HG03432 (cell line): ENCODE results near the gene PLCB1.
"Not testable (repeated sequence)": the region's sequence is repeated elsewhere in the genome, so short reads cannot be mapped to it uniquely, and the experiment has no call there.

Experiments used
- ATAC-seq: cut with Tn5 transposase; IDR thresholded peaks from one replicate; pipeline ENCODE4 v1.9.1; 2021; ENCODE audit warnings: mild to moderate bottlenecking, moderate library complexity; ENCODE audit not compliant: unreplicated experiment

Gene PLCB1

DNA sequence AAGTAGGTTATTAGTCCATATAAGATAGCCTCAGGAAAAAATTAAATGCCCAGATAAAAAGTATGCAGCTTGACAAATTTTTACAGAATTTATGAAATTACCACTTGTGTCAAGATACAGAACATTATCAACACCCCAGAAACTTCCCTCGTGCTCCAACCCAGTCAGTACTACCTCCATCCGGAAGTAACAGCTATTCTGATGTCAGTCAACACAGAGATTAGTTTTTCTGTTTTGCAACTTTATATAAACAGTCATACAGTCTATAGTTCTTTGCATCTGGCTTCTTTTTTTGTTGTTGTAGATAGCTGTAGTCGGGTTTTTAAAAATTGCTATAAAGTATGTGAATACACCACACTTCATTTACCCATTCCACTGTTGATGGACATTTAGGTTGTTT is 721.1 kb downstream of the PLCB1 start:
- not testable (repeated sequence) for ATAC-seq

DNA sequence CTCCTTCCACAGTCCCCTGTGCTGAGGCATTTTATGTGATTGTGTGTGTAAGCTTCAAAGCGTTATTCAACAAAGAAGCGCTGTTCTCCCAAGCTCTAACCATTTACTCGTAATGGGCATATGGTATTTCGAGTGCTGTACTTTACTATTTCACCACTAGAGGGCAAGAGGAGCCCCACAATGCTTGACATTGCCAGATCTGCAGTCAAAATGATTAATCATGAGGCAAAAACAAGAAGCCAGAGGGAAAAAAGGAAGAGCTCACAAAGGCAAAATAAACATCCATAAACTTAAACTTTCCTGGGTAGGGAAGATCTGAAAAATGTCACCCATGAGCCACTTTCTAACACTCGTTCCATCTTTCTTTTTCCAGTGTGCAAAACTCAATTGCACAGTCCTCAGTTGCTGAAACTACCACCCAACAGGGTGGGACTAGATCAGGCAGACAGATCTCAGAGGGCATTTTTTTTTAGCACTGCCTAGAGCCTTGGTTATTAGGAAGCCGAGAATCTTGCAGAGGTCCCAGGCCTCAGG is 721.8 kb downstream of the PLCB1 start:
- peak; percentile 96 for ATAC-seq

DNA sequence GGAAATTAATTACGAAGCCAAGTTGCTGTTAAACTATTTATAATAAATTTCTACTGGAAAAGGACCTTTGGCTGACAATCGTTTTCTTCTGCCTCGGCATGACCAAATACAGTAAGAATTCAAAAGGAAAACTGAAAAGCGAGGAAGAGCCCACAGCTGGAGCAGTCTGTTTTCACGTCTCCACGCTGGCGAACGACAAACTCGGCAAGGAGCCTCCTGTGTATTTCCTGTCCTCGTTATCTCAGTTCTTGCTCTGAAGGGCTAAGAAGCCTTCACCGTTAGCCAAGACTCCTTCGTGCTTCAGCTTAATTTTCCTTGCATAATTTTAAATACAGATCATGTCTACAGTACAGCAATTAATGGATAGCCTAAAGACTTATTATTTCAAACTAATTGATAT is 722.5 kb downstream of the PLCB1 start:
- ATAC-seq: no peak

DNA sequence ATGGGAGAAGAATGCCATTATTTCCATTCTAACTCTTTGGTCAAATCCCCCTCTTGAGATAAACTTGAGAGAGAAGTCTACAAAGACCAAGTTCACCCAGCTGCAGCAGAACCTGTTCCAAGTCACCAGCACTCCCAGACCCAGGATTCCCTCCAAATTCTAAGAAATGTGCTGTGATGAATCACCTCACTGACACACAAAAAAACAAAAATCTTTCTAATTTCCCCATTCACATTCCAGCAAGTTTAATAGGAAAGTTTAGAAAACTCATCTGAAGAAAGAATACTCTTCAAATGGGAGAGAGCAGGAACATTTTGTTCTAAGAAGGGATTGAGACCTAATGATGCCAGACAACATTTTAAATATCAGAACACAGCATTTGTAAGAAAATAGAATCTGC is 723.2 kb downstream of the PLCB1 start:
- ATAC-seq: no peak

DNA sequence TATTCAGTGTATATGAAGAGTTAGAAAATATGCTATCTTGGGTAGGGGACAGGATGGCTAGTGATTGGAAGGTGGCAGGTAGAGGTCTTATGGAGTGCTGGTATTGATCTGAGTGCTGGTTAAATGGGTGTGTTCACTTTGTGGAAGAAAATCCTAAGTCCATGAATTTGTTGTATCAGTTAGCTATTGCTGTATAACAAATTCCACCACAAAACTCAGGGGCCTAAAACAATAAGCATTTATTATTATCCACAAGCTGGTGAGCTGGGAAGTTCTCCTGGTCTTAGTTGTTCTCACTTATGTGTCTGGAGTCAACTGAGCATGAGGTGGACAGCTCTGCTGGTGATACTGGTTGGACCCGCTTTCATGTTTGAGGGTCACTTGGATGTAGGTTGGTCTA is 724.6 kb downstream of the PLCB1 start:
- ATAC-seq: no peak

DNA sequence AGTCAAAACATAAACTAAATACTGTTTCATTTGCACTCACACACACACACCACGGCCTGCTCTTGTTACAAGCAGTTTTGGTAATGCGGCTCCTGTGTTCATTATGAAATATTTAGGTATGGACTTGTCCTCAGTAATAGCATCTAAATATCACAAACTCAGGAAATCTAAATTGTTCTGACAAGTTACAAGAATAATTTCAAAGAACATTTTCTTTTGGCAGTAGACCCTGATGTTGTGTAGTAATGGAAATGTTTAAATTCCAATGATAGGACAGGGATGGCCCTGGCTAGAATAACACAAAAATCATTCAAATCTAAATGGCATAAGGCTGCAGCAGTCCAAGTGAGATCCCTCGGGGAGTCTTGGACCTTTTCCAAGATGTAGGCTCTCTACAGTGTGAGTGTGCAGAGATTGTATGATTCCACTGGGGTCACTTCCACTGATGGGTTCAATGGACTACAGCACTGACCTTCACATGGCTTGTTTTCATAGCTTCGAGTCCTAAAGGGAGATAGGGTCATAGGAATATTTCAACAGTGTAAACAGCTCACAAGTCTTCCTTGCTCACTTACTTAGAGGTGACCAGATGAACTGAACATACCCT is 726.2 kb downstream of the PLCB1 start:
- ATAC-seq: no peak

DNA sequence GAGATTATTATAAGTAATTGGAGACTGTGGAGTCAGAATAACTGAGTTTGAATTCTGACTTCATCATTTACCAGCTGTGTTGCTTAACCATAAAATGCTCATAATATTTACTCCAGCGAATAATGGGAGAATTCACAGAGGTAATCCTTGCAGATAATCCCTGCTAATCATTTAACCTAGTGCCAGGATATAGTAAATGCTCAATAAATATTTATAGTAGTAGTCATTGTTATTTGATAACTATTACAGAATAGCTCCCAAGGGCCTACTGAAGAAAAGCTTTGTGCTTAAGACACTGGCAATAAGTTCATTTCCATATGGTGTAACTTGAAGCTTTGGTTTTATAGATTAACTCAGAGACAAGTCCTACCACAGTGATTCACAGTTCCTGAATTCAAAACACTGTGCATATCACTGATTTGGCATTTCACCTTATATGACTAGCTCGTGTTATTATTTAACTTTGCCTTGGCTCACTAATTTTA is 728.0 kb downstream of the PLCB1 start:
- peak; percentile 78 for ATAC-seq

DNA sequence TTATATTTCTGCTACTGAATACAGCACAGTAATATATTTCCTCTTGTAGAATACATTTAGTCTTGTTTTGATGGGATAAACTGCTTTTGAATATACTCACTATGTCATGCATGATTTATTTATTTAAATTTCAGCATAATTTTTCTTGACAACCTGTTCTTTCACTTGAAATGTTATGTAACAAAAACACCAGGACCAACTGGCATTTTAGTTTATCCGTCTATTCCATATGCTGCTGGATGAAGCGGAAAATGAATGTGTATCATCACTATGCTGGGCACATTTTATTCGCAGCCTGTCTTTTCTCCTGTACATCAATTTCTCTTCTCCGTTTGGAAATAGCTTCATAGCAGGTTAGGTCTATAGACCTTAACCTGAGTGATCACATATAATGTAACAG is 730.0 kb downstream of the PLCB1 start:
- ATAC-seq: no peak

DNA sequence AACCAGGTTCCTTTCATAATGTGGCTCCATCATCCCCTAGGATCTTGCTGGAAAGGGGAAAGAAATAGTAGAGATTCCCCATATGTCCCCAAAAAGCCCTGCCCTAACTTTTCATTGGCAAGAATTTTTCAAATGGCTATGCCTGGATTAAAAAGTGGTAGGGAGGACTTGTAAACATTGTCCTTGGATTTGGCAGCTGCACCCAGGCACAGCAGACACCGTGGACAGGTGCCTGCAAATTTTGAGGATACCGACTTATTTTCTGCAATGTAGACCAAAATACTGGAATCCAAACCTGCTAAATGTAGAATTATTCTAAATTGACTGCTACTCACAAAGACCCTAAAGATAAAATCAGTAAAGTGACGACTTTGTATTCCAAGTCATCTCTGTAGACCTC is 733.6 kb downstream of the PLCB1 start:
- ATAC-seq: no peak

DNA sequence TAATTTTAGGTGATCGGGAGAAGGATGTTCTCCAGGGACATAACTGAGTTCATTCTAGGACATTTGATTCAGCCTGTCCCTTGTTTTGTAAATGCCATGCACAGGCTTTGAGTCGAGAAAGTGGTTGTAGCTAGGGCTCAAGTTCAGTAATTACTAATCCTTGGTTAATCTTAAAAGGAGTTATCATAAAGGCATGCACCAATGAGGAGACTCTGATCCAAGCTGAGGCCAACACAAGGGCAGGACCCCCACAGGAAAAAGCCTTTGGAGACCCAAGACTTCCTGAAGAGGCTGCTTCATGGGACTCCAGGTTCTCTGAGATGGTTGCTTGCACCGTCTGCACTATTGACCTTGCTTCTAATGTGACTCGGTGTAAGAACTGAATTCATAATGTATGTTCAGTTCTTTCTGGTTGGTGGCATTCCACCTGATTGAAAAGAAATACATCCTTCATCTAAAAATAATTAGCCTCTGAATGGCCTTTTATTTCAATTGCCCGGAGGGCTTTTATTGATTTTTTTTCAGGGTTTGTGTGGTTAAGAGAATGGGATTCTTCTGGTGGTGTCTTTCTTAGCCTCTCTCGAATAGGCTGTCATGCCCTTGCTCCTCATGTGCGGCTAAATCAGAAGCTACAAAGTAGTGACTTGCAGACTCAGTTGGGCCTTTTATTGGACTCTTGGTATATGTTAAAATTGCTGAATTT is 735.1 kb downstream of the PLCB1 start:
- ATAC-seq: no peak

DNA sequence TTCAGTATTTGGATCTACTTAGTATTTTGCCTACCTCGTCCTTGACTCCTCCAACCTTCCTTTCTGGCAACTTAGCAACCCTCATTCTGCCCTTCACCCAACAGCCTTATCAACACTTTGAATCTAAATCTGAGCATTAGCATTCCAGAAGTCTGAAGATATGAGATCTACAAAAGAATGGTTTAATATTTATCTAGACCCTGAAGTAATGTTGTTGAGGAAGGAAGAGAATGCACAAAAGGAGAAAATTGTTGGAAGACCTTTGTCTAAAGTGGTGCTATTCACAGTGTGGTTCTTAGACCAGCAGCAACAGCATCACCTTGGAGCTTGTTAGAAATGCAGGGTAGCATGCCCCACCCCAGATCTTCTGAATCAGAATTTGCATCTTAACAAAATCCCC is 738.6 kb downstream of the PLCB1 start:
- ATAC-seq: no peak

DNA sequence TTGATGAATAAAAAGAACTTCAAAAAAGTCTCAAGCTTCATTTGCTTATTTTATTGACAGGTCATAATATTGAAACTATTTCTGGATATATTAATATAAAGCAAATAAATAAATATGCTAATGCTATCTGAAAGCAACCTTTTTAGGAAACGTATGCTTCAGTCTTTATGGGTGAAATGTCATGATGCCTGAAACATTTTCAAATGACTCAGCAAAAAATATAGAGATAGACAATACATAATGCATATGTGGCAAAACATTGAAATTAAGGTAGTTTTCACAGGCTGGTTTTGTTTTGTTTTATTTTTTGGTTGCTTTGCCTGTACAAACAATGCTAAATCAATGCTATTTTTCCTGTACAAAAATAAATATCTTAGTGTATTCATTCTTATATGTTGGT is 742.4 kb downstream of the PLCB1 start:
- ATAC-seq: no peak

DNA sequence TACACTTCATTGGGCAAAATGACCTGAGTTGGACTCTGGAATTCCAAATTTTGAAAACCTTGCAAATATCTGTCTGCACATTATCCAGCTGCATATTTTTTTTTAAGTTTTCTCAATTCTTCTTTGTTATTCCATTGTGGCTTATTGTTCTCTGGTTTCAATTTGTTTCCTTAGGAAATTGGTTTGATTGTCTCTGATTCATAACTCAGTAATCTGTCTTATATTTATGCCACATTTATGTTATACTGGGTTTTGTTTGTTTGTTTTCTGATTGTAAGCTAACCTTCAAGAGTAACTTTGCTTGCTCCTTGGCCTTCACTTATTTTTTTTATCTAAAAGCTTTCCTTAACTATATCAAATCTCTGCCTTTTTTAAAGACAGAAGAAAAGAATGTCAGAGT is 743.5 kb downstream of the PLCB1 start:
- ATAC-seq: no peak

DNA sequence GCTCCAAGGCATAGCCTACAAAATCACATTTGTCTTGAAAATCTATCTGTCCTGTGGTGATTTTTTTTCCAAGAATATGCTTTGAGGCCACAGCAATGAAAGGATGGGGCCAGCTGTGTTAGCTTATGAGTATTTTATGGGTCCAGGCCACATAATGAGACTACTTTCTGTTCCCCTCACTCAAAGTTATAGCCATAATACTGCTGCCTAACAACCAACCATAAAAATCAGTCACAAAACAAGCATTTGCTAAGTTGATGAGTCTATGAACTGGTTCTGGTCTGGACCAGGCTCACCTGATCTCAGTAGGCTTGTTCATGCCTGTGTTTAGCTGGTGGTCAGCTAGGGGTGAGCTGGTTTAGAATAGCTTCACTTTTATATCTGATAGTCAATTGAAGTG is 744.3 kb downstream of the PLCB1 start:
- ATAC-seq: no peak

DNA sequence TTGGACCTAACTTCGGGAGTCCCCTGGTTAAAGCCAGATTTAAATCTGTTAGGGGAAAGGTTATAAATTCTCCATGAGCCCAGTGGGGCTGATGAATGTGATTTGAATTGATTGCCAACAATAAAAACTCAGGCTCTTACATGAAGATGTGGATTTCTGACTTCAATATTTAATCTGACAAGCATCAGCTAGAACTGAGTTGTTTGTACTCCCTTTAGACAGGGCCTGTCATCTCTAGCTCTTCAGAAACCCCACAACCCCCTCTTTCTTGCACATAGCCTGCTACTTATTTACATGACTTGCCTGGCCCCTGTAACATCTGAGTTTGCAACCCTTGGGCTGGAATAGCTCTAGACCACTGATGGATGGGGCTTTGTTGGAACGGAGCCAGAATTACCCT is 745.2 kb downstream of the PLCB1 start:
- no peak for ATAC-seq

DNA sequence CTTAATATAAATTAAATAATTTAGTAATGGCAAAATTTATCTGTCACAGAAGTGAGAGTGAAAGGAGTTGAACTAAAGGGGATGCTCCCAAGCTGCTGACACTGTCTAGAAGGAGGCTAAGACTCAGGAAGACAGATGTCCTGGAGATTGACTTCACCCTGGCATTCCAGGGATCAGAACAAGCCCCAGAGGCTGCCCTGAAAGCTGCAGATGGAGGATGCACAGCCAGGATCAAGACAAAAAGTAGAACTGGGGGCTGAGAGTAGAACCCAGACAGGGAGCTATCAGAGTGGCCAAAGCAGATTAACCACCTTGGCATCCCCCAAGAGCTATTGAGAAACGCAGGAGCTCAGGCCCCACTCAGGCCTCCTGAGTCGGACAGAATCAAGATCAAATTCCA is 747.6 kb downstream of the PLCB1 start:
- no peak for ATAC-seq

DNA sequence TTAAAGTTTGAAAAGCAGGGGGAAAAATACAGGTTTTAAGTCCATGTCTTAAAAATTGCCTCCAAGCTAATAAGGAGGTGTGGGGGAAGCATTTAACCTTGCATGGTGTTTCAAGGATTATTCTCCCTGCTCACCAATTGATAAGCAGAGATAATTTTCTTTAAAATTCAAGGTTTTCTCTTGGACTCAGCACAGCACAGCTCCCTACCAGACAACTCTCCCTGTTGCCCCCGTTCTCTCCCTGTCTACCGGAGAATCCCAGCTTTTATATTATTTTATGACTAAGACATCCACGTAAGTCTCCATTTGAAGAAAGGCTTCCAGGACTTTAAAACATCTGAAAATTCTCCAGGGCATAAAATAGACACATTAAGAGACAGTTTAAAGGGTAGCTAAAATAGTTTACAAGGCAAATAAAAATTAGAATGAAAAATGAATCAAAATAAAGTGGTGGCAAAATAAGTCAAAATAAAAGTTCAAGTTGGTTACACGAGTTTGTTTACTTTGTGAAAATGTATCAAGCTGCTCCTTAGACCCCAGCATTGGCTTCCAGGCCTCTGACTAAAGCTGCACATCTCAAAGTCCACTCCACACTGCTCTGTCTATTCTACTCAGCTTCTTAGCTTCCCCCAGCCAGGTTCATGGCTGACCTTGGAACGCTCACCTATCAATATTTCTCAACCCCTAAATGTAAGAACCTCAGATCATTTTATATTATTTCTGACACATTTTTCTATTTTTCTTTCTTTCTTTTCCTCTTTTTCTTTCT is 748.2 kb downstream of the PLCB1 start:
- ATAC-seq: no peak

DNA sequence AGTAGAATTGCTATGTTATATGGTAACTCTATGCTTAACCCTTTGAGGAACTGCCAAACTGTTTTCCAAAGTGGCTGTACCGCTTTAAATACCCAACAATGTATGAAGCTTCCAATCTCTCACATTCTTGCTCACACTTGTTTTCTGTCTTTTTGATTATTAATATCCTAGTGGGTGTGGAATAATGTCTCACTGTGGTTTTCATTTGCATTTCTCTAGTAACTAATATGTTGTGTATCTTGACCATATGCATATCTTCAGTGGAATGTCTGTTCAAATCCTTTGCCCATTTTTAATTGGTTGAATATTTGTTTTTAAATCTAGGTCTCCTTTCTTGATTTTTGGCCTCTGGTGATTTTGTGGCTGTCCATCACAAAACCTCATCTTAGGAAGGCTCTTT is 759.0 kb downstream of the PLCB1 start:
- no peak for ATAC-seq

DNA sequence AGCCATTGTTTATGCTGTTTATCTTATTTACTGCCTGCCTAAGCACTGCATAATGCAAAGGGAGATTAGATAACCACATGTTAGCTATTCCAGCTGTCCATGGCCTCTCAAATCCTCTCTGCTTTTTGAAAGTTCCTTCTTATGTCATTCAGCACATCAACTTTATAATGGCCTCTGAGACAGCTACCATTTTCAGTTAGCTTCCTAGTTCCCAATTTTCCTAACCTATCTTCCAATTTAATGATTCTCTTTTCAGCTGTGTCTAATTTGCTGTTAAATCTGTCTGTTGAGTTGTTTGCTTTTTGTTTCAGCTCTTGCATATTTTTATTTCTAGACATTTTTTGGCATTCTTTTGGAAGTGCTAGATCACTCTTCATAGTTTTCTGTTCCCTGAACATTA is 763.4 kb downstream of the PLCB1 start:
- ATAC-seq: no peak

DNA sequence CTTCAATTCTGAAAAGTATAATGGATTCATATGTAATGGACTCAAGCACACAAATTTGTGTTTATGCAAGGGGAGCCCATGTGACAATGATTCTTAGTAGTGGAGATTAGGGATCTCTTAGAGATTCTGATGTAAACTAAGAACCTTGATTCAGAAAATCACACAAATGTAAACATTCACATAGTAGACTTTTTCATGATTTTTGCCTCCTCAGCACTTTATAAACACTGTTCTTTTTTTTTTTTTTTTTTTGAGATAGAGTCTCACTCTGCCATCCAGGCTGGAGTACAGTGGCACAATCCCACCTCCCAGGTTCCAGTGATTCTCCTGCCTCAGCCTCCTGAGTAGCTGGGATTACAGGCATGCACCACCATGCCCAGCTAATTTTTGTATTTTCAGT is 766.8 kb downstream of the PLCB1 start:
- no peak for ATAC-seq

DNA sequence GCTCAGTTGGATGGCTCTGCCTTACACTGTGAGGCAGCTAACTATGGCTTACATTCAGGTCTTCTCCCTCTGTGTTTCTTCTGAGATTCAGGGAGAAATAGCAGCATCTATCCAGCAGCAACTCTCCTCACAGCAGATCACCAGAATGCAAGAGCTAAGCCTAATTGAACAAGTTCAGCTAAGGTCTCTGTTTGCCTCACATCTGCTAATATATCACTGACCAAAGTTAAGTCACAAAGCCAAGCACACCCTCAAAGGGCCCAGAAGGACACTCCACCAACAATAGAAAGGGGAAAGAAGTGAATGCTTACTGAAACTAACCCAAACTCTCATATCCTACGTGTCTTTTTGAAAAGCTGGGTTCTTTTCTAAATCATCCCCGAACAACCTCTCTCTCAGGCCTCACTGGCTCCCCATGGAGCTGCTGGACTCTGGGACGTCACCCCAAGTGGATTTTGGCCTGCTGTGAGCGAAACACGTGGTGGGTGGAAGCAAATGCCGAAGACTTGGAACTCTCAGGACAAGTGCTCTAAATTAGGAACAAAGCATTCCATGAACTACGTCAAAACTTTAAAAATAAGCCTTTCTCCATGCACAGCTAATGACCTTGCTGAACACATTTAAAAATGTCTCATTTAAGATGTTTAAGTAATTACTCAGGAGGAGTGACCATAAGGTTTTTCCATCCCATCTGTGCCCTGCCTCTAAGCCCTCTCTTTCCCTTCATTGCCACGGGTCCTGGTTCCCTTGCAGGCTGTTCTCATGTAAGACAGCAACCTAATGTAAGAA is 769.4 kb downstream of the PLCB1 start:
- no peak for ATAC-seq
